GM18507 (cell line): Measurements from ENCODE around the gene CCNYL1.

ENCODE experiments used
- DNase-seq: peaks from one replicate; pipeline ENCODE4 v3.0.0; 2011; ENCODE audit warnings: low read depth; ENCODE audit not compliant: insufficient read length; ENCODE audit errors: extremely low spot score
- FAIRE-seq: peaks from 2 replicates; lab custom pipeline; 2011; peaks lifted over from hg19 to GRCh38; lab: Jason Lieb, UNC

The CCNYL1 gene

GRCh38 chr2:207779523-207779922 is 68.1 kb downstream of the CCNYL1 start:
- DNase-seq: no peak
- no peak for FAIRE-seq

GRCh38 chr2:207782238-207783030 is 71.0 kb downstream of the CCNYL1 start:
- FAIRE-seq (no peak), DNase-seq (no peak)

- FAIRE-seq: no peak
- DNase-seq: no peak
Observed at GRCh38 chr2:207783514-207783913, 72.1 kb downstream of the CCNYL1 start.

GRCh38 chr2:207784898-207785297 is 73.5 kb downstream of the CCNYL1 start:
- FAIRE-seq (no peak), DNase-seq (no peak)

GRCh38 chr2:207787017-207787416 is 75.6 kb downstream of the CCNYL1 start:
- no peak for FAIRE-seq
- no peak for DNase-seq

- no peak for FAIRE-seq
Observed at GRCh38 chr2:207787800-207788199, 76.4 kb downstream of the CCNYL1 start.

GRCh38 chr2:207790898-207791297 is 79.5 kb downstream of the CCNYL1 start:
- DNase-seq (no peak), FAIRE-seq (no peak)

More at GRCh38 chr2:207787800-207788199, 76.4 kb downstream of the CCNYL1 start:
- no peak for DNase-seq

- FAIRE-seq: no peak
- no peak for DNase-seq
Observed at GRCh38 chr2:207791579-207792243, 80.3 kb downstream of the CCNYL1 start.

- DNase-seq (no peak), FAIRE-seq (no peak)
Observed at GRCh38 chr2:207792244-207792785, 80.9 kb downstream of the CCNYL1 start.

GRCh38 chr2:207796585-207797350 is 85.3 kb downstream of the CCNYL1 start:
- FAIRE-seq (no peak), DNase-seq (no peak)

GRCh38 chr2:207801259-207801658 is 89.8 kb downstream of the CCNYL1 start:
- DNase-seq (no peak), FAIRE-seq (no peak)

- DNase-seq: no peak
- no peak for FAIRE-seq
Observed at GRCh38 chr2:207802650-207803049, 91.2 kb downstream of the CCNYL1 start.
